DOHH2 (cell line): ENCODE measurements around the gene METAP1D.

ENCODE experiments used
- CTCF ChIP-seq: fragments of 200-600 bp; sonication (generic); IDR thresholded peaks from one replicate; pipeline ENCODE4 v1.5.1; 2014; ENCODE audit warnings: antibody characterized with exemption, mild to moderate bottlenecking, low read depth, low read length; ENCODE audit not compliant: poor library complexity, severe bottlenecking
- EZH2phosphoT487 ChIP-seq: fragments of 200-600 bp; sonication (generic); IDR thresholded peaks from 2 replicates; pipeline ENCODE4 v1.6.1; 2017; ENCODE audit warnings: borderline replicate concordance, mild to moderate bottlenecking, antibody characterized with exemption, low read length, moderate library complexity, mixed read lengths

- TF ChIP-seq CTCF, result no peak
- TF ChIP-seq EZH2phosphoT487, result no peak
These were observed 13.1 kb downstream of the METAP1D start for GRCh38 chr2:172012677-172013391.
